ENCODE data around the gene PCCA. TPM values are rescaled to one million over a fixed set of nuclear protein-coding genes. Genes with fewer than 3 reads are reported as not detected.
"Not testable (repeated sequence)": the region's sequence is repeated elsewhere in the genome, so short reads cannot be mapped to it uniquely, and the experiment has no call there.

Gene PCCA
- total RNA-seq, 1 donor from 2014 or later, result 14.3 TPM

- no peak for DNase-seq (ENCODE audit: low read depth)
Measured at GRCh38 chr13:100182900-100183490, 94.1 kb downstream of the PCCA start.

GRCh38 chr13:100184095-100184494, 95.2 kb downstream of the PCCA start:
- no peak for DNase-seq (ENCODE audit: low read depth)

GRCh38 chr13:100195568-100195967, 106.7 kb downstream of the PCCA start:
- no peak for DNase-seq (ENCODE audit: low read depth)

- no peak for DNase-seq (ENCODE audit: low read depth)
Measured at GRCh38 chr13:100196375-100196774, 107.5 kb downstream of the PCCA start.

- DNase-seq (ENCODE audit: low read depth), result no peak
Measured at GRCh38 chr13:100197116-100197515, 108.2 kb downstream of the PCCA start.

GRCh38 chr13:100197591-100198365, 108.9 kb downstream of the PCCA start:
- DNase-seq (ENCODE audit: low read depth), result no peak

GRCh38 chr13:100203696-100204367, 114.9 kb downstream of the PCCA start:
- peak; percentile 60 for DNase-seq (ENCODE audit: low read depth)

GRCh38 chr13:100208002-100208401, 119.1 kb downstream of the PCCA start:
- no peak for DNase-seq (ENCODE audit: low read depth)

- no peak for DNase-seq (ENCODE audit: low read depth)
Measured at GRCh38 chr13:100208626-100209025, 119.7 kb downstream of the PCCA start.

- DNase-seq (ENCODE audit: low read depth), result peak; percentile 25
Measured at GRCh38 chr13:100209857-100210825, 121.2 kb downstream of the PCCA start.

- peak; percentile 31 for DNase-seq (ENCODE audit: low read depth)
Measured at GRCh38 chr13:100211016-100211710, 122.3 kb downstream of the PCCA start.

GRCh38 chr13:100212904-100213553, 124.1 kb downstream of the PCCA start:
- DNase-seq (ENCODE audit: low read depth), result no peak

GRCh38 chr13:100213576-100213975, 124.7 kb downstream of the PCCA start:
- DNase-seq (ENCODE audit: low read depth), result no peak

- no peak for DNase-seq (ENCODE audit: low read depth)
Measured at GRCh38 chr13:100214886-100215285, 126.0 kb downstream of the PCCA start.

- DNase-seq (ENCODE audit: low read depth), result no peak
Measured at GRCh38 chr13:100221166-100221565, 132.3 kb downstream of the PCCA start.

- DNase-seq (ENCODE audit: low read depth), result not testable (repeated sequence)
Measured at GRCh38 chr13:100223966-100224530, 135.2 kb downstream of the PCCA start.

GRCh38 chr13:100229603-100230002, 140.7 kb downstream of the PCCA start:
- DNase-seq (ENCODE audit: low read depth), result no peak

GRCh38 chr13:100230769-100231149, 141.9 kb downstream of the PCCA start:
- no peak for DNase-seq (ENCODE audit: low read depth)

- DNase-seq (ENCODE audit: low read depth), result no peak
Measured at GRCh38 chr13:100231176-100231575, 142.3 kb downstream of the PCCA start.

- no peak for DNase-seq (ENCODE audit: low read depth)
Measured at GRCh38 chr13:100234006-100234405, 145.1 kb downstream of the PCCA start.

Measured in myocyte (in vitro differentiated cells).